Measurements from ENCODE around the gene SPTBN1. TPM values are rescaled to one million over a fixed set of nuclear protein-coding genes. Genes with fewer than 3 reads are reported as not detected.
A peak's percentile ranks its signal among the peaks of the same experiment; 100 is the strongest.

SPTBN1 gene
- total and polyA plus RNA-seq, 2 of the 4 experiments (the other 2 are of a cell fraction) = 49.1 to 241 TPM

DNA sequence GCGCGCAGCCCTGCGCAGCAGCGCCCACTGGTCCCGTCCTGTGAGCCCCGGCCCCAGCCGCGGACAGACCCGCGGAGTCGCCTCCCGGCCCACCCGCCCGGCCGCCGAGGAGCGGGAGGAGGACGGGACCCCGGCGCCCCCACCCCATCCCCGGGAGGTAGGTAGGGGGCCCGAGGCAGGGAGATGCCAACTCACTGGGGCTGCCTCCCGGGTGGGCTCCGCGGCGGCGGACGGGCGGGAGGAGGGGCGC lies 160 bp downstream of the SPTBN1 start:
- ATAC-seq (ENCODE audit: low read depth) (no peak), DNase-seq (no peak)
- no peak overlapping the region for H3K23ac ChIP-seq (ENCODE audit: low read depth, low read length)
- H4K8ac ChIP-seq (ENCODE audit: low read depth in 2 of 2, low read length in 2 of 2) = no peak overlapping the region
- no peak overlapping the region for H2BK15ac ChIP-seq (ENCODE audit: low read depth, low read length)
- no peak overlapping the region for H2BK120ac ChIP-seq (ENCODE audit: low read depth, low read length)
- no peaks in the 10 kb centered on the region for H3K36me3 ChIP-seq (ENCODE audit: control insufficient read depth, insufficient read depth, low read length)
- in situ Hi-C loops (cut with MboI; ENCODE audit: low sequenced_read_pairs) = no loop called here
- 0% methylated on average over 2 of the region's 30 CpGs; no CpG with 5 or more reads in 1 of the 2 experiments for WGBS, 2 experiments (ENCODE audit: extremely low coverage in 2 of 2, insufficient read length in 1 of 2)
- H3K9me1 ChIP-seq (ENCODE audit: insufficient read depth, low read length) = peaks cover 9% of the 10 kb centered on the region
- no peak overlapping the region for H4K5ac ChIP-seq (ENCODE audit: low read depth, low read length)
- no peaks in the 10 kb centered on the region for H3K9me3 ChIP-seq (ENCODE audit: control insufficient read depth, insufficient read depth, low read length)
- no peak overlapping the region for H2AK5ac ChIP-seq (ENCODE audit: low read depth, low read length)
- peaks cover 39% of the 10 kb centered on the region for H4K20me1 ChIP-seq (ENCODE audit: insufficient read depth, low read length)
- H3K56ac ChIP-seq (ENCODE audit: extremely low read depth, insufficient read depth, low read length) = no peak overlapping the region
- peak overlapping the region; percentile 55 for H2BK5ac ChIP-seq (ENCODE audit: low read depth, low read length, poor library complexity, severe bottlenecking)
- POLR2A ChIA-PET (ENCODE audit: unreplicated experiment) = interaction anchor here (0.7 kb wide), 1 partner anchor 120 kb away, joined by 15 read pairs; no protein-coding TSS in a partner anchor
- no peak overlapping the region for H3K9ac ChIP-seq (ENCODE audit: low read depth, low read length)
- peak overlapping the region; percentile 88 for H3K4me3 ChIP-seq (ENCODE audit: insufficient read depth, low read depth, low read length)
- no peak overlapping the region for H4K91ac ChIP-seq (ENCODE audit: insufficient read depth, low read depth, low read length)
- peaks cover 7% of the 10 kb centered on the region; the same call in 1 of the 2 replicates for H3K4me1 ChIP-seq (ENCODE audit: control insufficient read depth, insufficient read depth, low read length)
- H3K79me1 ChIP-seq (ENCODE audit: low read depth in 1 of 2, low read length in 2 of 2) = peaks cover 4 to 48% of the 10 kb centered on the region in 2 experiments; a peak in 3 of 4 replicates
- H3K18ac ChIP-seq (ENCODE audit: low read depth, low read length) = no peak overlapping the region
- H2BK20ac ChIP-seq (ENCODE audit: low read depth, low read length) = no peak overlapping the region
- TF ChIP-seq, protein P1, sequence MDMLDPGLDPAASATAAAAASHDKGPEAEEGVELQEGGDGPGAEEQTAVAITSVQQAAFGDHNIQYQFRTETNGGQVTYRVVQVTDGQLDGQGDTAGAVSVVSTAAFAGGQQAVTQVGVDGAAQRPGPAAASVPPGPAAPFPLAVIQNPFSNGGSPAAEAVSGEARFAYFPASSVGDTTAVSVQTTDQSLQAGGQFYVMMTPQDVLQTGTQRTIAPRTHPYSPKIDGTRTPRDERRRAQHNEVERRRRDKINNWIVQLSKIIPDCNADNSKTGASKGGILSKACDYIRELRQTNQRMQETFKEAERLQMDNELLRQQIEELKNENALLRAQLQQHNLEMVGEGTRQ (IDR thresholded peaks at IDR 0.05; ENCODE audit: low read depth, low read length) = no peak
- TF ChIP-seq MXI1 (IDR thresholded peaks at IDR 0.05; ENCODE audit: borderline replicate concordance, low read depth, low read length) (no peak), NFE2L2 (IDR thresholded peaks at IDR 0.05; ENCODE audit: low read depth, low read length) (no peak), ELK1 (IDR thresholded peaks at IDR 0.05; ENCODE audit: borderline replicate concordance, low read depth, low read length) (no peak), MAFK (IDR thresholded peaks at IDR 0.05; ENCODE audit: low read depth, low read length) (no peak), POLR2A (IDR thresholded peaks at IDR 0.05; ENCODE audit: low read depth, low read length) (no peak), BHLHE40 (IDR thresholded peaks at IDR 0.05; ENCODE audit: low read depth, low read length) (no peak), RCOR1 (IDR thresholded peaks at IDR 0.05; ENCODE audit: insufficient replicate concordance, low read length) (no peak), FOS (IDR thresholded peaks at IDR 0.05; ENCODE audit: low read depth, low read length) (no peak), CHD1 (IDR thresholded peaks at IDR 0.05; ENCODE audit: low read depth, low read length) (no peak), CEBPB (IDR thresholded peaks at IDR 0.05; ENCODE audit: low read depth, low read length) (no peak), RAD21 (IDR thresholded peaks at IDR 0.05; ENCODE audit: low read length) (no peak), SMC3 (IDR thresholded peaks at IDR 0.05; ENCODE audit: low read depth, low read length) (no peak), MAZ (IDR thresholded peaks at IDR 0.05; ENCODE audit: borderline replicate concordance, low read depth, low read length) (no peak)
- TF ChIP-seq, protein P2, sequence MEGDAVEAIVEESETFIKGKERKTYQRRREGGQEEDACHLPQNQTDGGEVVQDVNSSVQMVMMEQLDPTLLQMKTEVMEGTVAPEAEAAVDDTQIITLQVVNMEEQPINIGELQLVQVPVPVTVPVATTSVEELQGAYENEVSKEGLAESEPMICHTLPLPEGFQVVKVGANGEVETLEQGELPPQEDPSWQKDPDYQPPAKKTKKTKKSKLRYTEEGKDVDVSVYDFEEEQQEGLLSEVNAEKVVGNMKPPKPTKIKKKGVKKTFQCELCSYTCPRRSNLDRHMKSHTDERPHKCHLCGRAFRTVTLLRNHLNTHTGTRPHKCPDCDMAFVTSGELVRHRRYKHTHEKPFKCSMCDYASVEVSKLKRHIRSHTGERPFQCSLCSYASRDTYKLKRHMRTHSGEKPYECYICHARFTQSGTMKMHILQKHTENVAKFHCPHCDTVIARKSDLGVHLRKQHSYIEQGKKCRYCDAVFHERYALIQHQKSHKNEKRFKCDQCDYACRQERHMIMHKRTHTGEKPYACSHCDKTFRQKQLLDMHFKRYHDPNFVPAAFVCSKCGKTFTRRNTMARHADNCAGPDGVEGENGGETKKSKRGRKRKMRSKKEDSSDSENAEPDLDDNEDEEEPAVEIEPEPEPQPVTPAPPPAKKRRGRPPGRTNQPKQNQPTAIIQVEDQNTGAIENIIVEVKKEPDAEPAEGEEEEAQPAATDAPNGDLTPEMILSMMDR (conservative IDR thresholded peaks at IDR 0.05; ENCODE audit: low read depth, low read length) = no peak
- CTCF ChIA-PET = interaction anchor here (1.1 kb wide), 1 partner anchor 10 kb away, joined by 3 read pairs; no protein-coding TSS in a partner anchor
- no peaks in the 10 kb centered on the region for H3K27me3 ChIP-seq (ENCODE audit: control insufficient read depth, insufficient read depth, low read length)
- peak overlapping the region; percentile 91 for H2AK9ac ChIP-seq (replicated peaks; ENCODE audit: low read depth, low read length, poor library complexity)
- H2AFZ ChIP-seq (replicated peaks; ENCODE audit: low read length, poor library complexity) = peak overlapping the region; percentile 91
- dilution Hi-C loops (cut with HindIII; ENCODE audit: low sequenced_read_pairs, unreplicated experiment) = no loop called here
- intact Hi-C loops (cut with micrococcal nuclease) = loop anchor here (2.0 to 5.0 kb wide), 8 partner anchors 66 to 341 kb away; partner anchors contain the start of gene ACYP2
- H3K14ac ChIP-seq (replicated peaks; ENCODE audit: low read depth, low read length) = no peak overlapping the region
- H3K27ac ChIP-seq (ENCODE audit: insufficient read depth, low read length) = peak overlapping the region; percentile 67
- no peak overlapping the region for H3K4ac ChIP-seq (ENCODE audit: low read depth, low read length)
- H3K4me2 ChIP-seq (ENCODE audit: low read depth, low read length) = no peak overlapping the region
- BruUV-seq (replicated peaks) = no TSS peak

Measured in IMR-90 (cell line).